ENCODE data around the gene ATF6. TPM values are rescaled to one million over a fixed set of nuclear protein-coding genes. Genes with fewer than 3 reads are reported as not detected.

ATF6 gene
- total and polyA plus RNA-seq, 2 of the 4 experiments (the other 2 are of a cell fraction): 12.2 to 17.6 TPM

DNA sequence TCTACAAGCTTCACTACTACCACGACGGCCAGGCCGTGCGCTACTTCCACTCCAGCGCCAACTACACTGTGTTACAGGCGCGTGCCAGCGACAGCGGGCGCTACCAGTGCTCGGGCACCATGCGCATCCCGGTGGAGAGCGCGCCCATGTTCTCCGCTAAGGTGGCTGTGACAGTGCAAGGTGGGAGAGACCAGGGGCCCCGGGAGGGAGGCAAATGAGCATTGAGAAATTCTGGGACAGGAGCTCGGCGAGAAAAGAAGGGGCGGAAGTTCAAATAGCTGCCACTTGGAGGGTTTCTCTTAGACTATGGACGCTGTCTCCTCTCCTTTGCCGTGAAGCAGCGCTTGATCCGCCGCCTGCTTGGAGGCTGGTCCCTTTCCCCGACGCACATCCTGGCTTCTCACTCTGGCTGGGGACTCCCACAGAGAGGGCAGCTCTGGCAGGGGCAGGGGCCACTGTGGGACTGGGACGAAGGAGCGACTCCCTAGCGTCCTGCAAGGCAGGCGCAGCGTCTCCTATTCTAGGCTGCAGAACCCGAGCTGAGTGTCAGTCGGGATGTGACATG lies 40.1 kb upstream of the ATF6 start:
- Histone ChIP-seq H3K9ac (ENCODE audit: low read depth, low read length) (peak overlapping the region; percentile 87), H3K23ac (ENCODE audit: low read depth, low read length) (peak overlapping the region; percentile 94), H4K8ac (ENCODE audit: low read depth in 2 of 2, low read length in 2 of 2) (peak overlapping the region; percentile 71 to 85), H2AFZ (replicated peaks; ENCODE audit: low read length, poor library complexity) (peak overlapping the region; percentile 95), H3K56ac (ENCODE audit: extremely low read depth, insufficient read depth, low read length) (0 out of 2 replicates have a peak overlapping the region, but pooled peaks have one; percentile 54), H3K4me3 (ENCODE audit: insufficient read depth, low read depth, low read length) (peak overlapping the region; percentile 98), H4K91ac (ENCODE audit: insufficient read depth, low read depth, low read length) (peak overlapping the region; percentile 69), H2BK15ac (ENCODE audit: low read depth, low read length) (peak overlapping the region; percentile 65; the same call in 1 of the 3 replicates), H2AK5ac (ENCODE audit: low read depth, low read length) (peak overlapping the region; percentile 88), H3K36me3 (ENCODE audit: control insufficient read depth, insufficient read depth, low read length) (no peaks in the 10 kb centered on the region), H3K14ac (replicated peaks; ENCODE audit: low read depth, low read length) (peak overlapping the region; percentile 82), H3K9me3 (ENCODE audit: control insufficient read depth, insufficient read depth, low read length) (no peaks in the 10 kb centered on the region), H2BK20ac (ENCODE audit: low read depth, low read length) (peak overlapping the region; percentile 21; the same call in 1 of the 2 replicates), H4K5ac (ENCODE audit: low read depth, low read length) (peak overlapping the region; percentile 33), H3K9me1 (ENCODE audit: insufficient read depth, low read length) (peaks cover 20% of the 10 kb centered on the region), H3K18ac (ENCODE audit: low read depth, low read length) (peak overlapping the region; percentile 68), H3K27me3 (ENCODE audit: control insufficient read depth, insufficient read depth, low read length) (no peaks in the 10 kb centered on the region), H3K4ac (ENCODE audit: low read depth, low read length) (peak overlapping the region; percentile 92), H3K79me1 (ENCODE audit: low read depth in 1 of 2, low read length in 2 of 2) (peaks cover 3 to 13% of the 10 kb centered on the region in 2 experiments; a peak in 1 of 4 replicates), H3K4me1 (ENCODE audit: control insufficient read depth, insufficient read depth, low read length) (peaks cover 5% of the 10 kb centered on the region), H4K20me1 (ENCODE audit: insufficient read depth, low read length) (no peaks in the 10 kb centered on the region), H3K4me2 (ENCODE audit: low read depth, low read length) (peak overlapping the region; percentile 90), H2BK5ac (ENCODE audit: low read depth, low read length, poor library complexity, severe bottlenecking) (peak overlapping the region; percentile 88), H2AK9ac (replicated peaks; ENCODE audit: low read depth, low read length, poor library complexity) (peak overlapping the region; percentile 80), H3K27ac (ENCODE audit: insufficient read depth, low read length) (peak overlapping the region; percentile 91), H2BK120ac (ENCODE audit: low read depth, low read length) (peak overlapping the region; percentile 29)
- intact Hi-C loops (cut with micrococcal nuclease) (no loop called here), in situ Hi-C loops (cut with MboI; ENCODE audit: low sequenced_read_pairs) (loop anchor here (25.0 kb wide), 1 partner anchor 89 kb away; the partner anchor contains the start of gene FCGR3B), dilution Hi-C loops (cut with HindIII; ENCODE audit: low sequenced_read_pairs, unreplicated experiment) (no loop called here)
- DNase-seq: peak; percentile 38
- WGBS, 2 experiments (ENCODE audit: extremely low coverage in 2 of 2, insufficient read length in 1 of 2): 0% methylated on average over 5 of the region's 34 CpGs; no CpG with 5 or more reads in 1 of the 2 experiments
- POLR2A ChIA-PET (ENCODE audit: unreplicated experiment): no interaction called here
- 0 out of 2 replicates have a peak, but pooled peaks have one; percentile 11 for TF ChIP-seq SMC3 (IDR thresholded peaks at IDR 0.05; ENCODE audit: low read depth, low read length)
- no peak for TF ChIP-seq MXI1 (IDR thresholded peaks at IDR 0.05; ENCODE audit: borderline replicate concordance, low read depth, low read length)
- peak; percentile 39 for TF ChIP-seq CTCF (conservative IDR thresholded peaks at IDR 0.05; ENCODE audit: low read depth, low read length)
- TF ChIP-seq RCOR1 (IDR thresholded peaks at IDR 0.05; ENCODE audit: insufficient replicate concordance, low read length): no peak
- TF ChIP-seq RAD21 (IDR thresholded peaks at IDR 0.05; ENCODE audit: low read length): 0 out of 2 replicates have a peak, but pooled peaks have one; percentile 17
- TF ChIP-seq MAZ (IDR thresholded peaks at IDR 0.05; ENCODE audit: borderline replicate concordance, low read depth, low read length): peak; percentile 25; the same call in 1 of the 2 replicates
- CTCF ChIA-PET: interaction anchor here (0.7 to 2.0 kb wide), 3 partner anchors 10 to 15 kb away, joined by 3 to 8 read pairs (median 5); no protein-coding TSS in a partner anchor
- peak; percentile 21 for ATAC-seq (ENCODE audit: low read depth)
- BruUV-seq (replicated peaks): no TSS peak
